OCI-M2 (cell line): ENCODE data around the gene FTO.

Experiments used
- DNase-seq: peaks from one replicate; lab custom pipeline; 2025; ENCODE audit not compliant: unreplicated experiment; lab: John Stamatoyannopoulos, UW

FTO gene

GRCh38 chr16:53753431-53753830, 49.5 kb downstream of the FTO start:
- no peak for DNase-seq

- DNase-seq, result no peak
Observed at GRCh38 chr16:53755026-53755910, 51.3 kb downstream of the FTO start.

GRCh38 chr16:53756275-53756996, 52.5 kb downstream of the FTO start:
- no peak for DNase-seq

- no peak for DNase-seq
Observed at GRCh38 chr16:53757971-53758609, 54.1 kb downstream of the FTO start.

- no peak for DNase-seq
Observed at GRCh38 chr16:53761962-53762703, 58.2 kb downstream of the FTO start.

GRCh38 chr16:53766304-53767016, 62.5 kb downstream of the FTO start:
- no peak for DNase-seq

- no peak for DNase-seq
Observed at GRCh38 chr16:53768167-53768566, 64.2 kb downstream of the FTO start.

- no peak for DNase-seq
Observed at GRCh38 chr16:53768593-53768992, 64.6 kb downstream of the FTO start.

- DNase-seq, result no peak
Observed at GRCh38 chr16:53769185-53769584, 65.2 kb downstream of the FTO start.

GRCh38 chr16:53769787-53770186, 65.8 kb downstream of the FTO start:
- no peak for DNase-seq

- DNase-seq, result no peak
Observed at GRCh38 chr16:53770641-53771040, 66.7 kb downstream of the FTO start.

- DNase-seq, result no peak
Observed at GRCh38 chr16:53771655-53772497, 67.9 kb downstream of the FTO start.

- no peak for DNase-seq
Observed at GRCh38 chr16:53773150-53773846, 69.3 kb downstream of the FTO start.

GRCh38 chr16:53773881-53774280, 69.9 kb downstream of the FTO start:
- DNase-seq, result no peak

GRCh38 chr16:53775106-53775820, 71.3 kb downstream of the FTO start:
- DNase-seq, result no peak

GRCh38 chr16:53775821-53776431, 72.0 kb downstream of the FTO start:
- no peak for DNase-seq

GRCh38 chr16:53779186-53779585, 75.2 kb downstream of the FTO start:
- DNase-seq, result no peak

- no peak for DNase-seq
Observed at GRCh38 chr16:53780051-53780450, 76.1 kb downstream of the FTO start.
